GM18498 (cell line): ENCODE measurements around the gene SIX3.
A peak's percentile ranks its signal among the peaks of the same experiment; 100 is the strongest.

ENCODE experiments used
- ATAC-seq: cut with Tn5 transposase; IDR thresholded peaks from one replicate; pipeline ENCODE4 v1.9.1; 2021; ENCODE audit warnings: mild to moderate bottlenecking, moderate library complexity; ENCODE audit not compliant: unreplicated experiment

The SIX3 gene

DNA sequence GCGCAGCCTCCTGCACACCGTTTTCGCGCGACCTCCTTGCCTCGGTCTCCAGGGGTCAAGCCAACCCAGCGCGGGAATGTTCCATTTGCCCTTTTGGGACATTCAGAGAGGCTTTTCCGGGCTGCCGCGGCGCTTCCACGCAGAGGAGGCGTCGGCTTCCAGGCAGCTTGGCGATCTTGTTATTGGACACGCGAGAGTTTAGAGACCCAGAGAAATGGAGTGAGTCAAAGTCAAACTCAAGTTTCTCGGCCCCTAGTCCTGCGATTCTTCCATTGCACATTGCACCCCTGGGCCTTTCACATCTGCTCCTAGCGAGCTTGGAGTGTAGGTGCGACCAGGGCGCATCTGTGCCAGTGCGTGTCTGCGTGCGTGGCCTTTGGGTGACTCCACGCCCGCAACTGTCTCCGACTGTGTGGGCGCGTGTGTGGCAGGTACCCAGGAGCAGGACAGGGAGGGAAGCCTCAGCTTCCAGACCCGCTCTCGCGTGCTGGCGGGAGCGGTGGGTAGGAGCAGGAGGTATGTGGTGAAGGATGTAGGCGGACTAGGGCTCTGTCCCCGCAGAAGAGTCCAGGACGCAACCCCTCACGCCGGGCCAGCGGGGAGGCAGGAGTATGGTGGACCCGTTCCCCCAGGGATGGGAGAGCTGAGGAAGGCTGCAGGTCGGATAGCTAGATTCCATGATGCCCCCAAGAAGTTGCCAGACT, 13.5 kb downstream of the SIX3 start:
- ATAC-seq = peak; percentile 5

DNA sequence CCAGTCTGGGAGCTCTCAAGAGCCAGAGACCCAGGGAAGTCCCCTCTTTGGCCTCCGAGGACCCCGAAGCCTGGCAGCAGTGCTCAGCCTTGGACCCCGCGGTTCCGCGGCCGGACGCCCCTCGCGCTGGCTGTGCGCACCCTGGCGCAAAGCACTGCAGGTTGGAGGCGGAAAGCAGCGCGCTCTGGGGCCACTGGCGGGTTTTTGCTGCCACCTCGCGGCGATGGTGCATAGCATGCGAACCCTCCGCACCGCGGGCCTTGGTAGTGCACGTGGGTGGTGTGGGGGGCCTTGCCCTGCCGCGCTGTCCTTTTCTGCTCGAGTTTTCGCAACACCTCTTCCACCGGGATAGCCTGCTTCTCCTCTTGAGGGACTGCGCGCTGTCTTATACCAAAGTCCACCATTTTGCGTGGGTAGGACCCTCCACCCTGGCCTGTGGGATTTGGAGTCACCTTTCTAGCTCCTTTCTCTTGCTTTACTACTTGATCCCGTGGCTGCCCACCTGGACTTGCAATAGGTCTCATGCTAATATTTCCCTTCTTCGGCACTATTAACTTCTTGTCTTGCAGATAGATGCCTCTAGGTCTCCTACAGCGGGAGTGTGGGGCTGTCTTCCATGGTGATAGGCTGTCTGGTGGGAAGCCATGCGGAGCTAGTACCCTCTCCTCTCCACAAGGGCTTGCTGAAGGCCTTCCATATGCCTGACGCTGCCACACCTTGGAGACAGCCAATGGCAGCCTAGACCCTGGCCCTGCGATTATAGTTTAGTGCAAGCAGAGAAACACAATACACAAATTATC, 14.3 kb downstream of the SIX3 start:
- ATAC-seq = peak; percentile 64

DNA sequence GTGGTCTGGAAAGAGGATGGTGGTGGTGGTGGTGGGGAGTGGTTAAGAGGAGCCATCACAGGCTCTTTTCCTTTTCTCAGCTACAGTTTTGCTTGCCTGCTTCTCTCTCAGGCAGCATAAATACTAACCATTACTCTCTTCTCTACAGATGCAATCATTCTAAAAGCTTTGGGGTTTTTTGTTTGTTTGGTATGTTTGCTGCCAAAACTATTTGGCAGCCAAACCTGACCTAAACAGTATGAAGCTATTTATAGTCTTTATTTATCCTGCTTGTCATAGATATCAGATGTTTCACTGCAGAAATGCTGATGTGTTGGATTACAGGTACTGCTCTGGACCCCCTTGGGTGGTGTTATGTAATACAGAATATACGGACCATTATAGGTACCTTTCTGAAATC, 15.3 kb downstream of the SIX3 start:
- no peak for ATAC-seq

DNA sequence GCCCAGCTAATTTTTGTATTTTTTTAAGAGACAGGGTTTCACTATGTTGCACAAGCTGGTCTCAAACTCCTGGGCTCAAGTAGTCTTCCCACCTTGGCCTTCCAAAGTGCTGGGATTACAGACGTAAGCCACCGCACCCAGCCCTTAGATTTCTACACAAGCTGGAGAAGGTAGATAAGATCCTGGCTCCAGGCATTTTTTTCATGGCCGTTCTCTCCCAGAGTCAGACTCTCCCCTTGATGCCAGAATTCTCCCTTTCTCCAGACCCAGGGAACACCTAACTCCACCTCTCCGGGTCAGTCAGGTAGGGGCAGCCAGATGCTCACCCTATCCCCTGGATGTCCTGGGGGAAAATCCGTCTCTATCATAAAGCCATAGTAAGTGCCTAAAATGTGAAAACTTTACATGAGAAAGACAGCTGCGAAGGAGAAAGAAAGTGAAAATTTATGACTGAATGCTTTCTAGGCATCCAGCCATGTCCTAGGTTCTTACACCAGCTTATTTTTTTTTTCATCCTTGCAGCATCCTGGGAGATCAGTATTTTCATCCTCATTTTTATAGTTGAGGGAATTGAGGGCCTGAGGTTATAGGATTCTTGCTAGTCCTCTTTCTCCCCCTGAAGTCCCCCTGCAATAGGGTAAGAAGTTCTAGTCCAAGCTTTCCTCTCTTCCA, 16.3 kb downstream of the SIX3 start:
- ATAC-seq = no peak

DNA sequence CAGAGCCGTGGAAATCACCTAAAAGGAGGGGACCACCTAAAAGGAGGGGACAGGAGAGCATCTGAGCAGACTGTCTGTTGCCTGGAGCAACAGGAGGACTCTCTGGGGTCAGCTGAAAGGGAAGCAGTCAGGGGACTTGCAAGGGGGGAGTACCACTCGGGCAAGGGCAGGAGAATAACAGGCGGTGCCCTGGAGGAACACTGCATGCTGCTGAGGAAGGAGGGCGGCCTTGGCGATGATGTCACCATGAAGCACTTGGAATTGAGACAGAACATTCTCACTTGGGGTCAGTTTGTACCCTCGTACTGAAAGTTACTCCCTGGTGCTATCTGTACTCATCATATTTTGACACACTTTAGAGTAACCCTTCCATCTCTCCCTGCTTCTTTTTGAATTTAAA, 18.4 kb downstream of the SIX3 start:
- ATAC-seq = no peak

DNA sequence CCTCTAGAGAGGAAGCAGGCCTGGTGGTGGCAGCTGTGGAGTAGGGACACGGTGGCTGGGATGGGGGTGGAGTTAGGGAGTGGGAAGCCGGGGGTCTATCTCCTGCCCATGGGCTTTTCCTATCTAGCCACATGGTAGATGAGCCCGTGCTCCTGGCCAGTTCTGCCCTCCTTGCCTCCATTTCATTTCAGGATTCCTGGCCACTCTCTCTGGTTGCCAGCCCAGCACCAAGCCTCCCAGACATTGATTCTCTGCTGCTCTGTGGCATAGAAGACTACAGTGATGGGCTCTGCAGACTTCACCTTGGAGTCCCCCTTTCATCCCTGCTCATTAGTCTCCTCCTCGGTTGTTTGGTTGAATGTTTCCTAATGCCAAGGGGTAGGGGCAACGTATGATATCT, 19.4 kb downstream of the SIX3 start:
- no peak for ATAC-seq

DNA sequence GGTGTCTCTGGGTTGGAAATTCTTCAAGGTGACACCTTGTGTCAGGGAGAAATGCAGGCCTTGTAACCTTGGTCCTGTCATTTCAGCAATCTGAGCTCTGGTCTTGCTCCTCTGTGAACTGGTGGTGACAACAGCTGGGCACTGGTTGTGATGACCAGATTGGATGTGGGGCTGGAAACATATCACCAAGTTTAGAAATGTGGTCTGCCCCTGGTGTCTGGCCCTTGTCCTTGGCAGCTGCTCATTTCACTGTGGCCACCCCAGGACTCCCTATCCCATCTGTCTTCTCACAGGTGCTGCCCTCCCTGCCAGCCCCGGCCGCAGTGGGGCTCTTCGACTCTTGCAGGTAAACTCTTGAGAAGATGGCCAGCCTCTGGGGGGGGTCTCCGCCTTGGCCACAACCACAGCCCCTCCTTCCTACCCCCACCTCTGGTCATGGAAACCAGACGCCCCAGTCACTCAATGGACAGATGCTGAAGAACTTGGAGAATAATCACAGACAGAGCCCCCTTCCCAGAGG, 20.7 kb downstream of the SIX3 start:
- ATAC-seq = no peak

DNA sequence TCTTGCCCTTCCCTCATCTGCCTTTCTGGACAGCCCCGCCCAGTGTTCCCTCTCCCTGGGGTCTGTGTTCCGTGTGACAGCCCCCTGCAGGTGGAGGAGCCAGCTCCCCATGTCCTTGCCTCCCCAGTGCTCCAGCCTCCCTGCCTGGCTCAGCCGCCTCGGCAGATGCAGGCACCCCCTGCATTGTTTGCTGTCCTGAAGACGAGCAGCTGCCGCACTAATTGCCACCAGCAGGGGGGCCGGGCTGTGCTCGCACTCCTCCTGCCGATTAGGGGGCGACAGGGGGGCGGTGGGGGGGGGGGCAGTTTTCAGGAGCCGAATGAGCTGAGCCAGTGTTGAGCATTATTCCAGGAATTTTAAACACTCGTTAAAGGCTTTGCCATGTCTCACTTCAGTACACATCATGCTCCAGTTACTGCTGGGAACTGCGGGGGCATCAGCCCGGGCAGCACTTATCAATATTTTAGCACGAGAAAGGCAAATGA, 23.3 kb downstream of the SIX3 start:
- ATAC-seq = no peak

DNA sequence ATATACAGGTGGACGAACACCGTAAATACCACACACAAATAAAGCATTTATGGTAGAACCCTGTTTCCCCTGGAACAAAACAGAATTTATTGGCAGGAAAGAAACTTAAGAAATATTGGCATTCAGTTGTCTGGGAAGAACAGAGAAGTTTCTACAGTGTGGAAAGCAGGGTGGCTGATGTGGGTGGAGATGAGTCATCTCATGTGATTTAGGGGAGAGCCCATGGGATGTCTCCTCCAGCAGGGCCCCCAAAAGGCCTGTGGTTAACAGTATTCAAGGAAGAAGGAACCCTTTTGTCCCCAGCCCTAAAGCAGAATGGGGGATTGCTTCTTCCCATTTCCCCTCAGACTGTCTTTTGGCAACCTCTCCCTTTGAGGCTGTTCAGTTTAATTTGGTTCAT, 24.2 kb downstream of the SIX3 start:
- no peak for ATAC-seq

DNA sequence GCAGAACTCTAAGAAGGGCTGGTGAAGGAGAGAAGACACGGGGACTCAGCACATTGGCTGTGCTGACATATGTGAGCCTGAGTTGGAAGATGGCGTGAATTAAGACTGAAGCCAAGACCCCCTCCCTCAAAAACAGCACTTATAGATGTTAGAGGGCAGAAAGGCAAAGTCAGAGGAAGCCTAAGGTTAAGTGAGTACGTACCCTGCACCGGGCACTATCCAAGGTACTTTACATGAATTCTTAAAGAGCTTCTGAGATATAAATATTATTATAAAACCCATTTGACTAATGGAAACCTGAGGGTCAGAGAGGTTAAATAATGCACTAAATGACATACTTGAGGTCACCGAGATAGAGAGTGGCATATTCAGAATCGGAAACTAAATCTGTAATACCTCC, 25.6 kb downstream of the SIX3 start:
- no peak for ATAC-seq

DNA sequence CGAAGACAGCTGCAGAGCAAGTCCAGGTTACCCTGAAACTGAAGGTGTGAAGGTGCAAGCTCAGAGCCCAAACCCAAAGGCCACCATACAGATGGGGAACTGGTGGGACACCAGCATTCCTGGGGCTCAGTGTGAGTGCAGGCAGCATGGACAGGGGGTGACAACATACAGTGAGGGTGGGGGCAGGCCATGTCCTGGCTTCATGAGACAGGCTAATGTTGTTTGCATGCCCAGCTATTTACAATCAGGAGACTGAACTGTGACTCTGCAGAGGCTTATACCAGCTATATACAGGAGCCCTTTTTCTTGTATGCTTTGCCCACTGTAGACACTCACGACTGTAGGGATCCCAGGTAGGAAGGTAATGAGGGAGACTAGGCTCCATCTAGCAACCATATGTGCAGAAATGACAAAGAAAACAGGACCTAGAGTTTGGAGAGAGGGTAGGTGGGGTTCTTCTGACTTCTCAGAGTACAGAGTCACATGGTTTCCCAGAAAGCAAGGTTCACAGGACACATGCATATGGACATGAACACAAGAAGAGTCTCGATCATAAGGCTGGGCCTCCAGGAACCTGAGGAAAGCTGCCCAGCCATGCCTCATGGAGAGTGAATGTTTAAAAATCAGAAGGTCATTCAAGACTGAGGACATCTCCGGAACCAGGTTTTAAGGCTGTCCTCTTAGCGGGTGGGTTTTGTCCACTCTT, 26.4 kb downstream of the SIX3 start:
- ATAC-seq = no peak

DNA sequence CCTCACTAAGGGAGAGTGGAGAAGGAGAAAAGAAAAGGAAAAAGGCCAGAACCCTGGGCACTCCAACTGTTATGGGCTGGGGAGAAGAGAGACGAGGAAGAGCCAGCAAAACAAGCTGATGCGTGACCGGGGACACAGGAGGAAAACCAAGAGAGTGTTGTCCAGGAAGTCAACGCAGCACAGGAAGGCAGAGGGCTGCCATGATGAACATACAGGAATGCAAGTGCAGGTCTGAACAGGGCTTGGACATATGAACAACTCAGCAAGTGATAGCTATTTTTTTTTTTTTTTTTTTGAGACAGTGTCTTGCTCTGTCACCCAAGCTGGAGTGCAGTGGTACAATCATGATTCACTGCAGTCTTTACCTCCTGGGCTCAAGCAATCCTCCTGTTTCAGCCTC, 28.4 kb downstream of the SIX3 start:
- no peak for ATAC-seq

DNA sequence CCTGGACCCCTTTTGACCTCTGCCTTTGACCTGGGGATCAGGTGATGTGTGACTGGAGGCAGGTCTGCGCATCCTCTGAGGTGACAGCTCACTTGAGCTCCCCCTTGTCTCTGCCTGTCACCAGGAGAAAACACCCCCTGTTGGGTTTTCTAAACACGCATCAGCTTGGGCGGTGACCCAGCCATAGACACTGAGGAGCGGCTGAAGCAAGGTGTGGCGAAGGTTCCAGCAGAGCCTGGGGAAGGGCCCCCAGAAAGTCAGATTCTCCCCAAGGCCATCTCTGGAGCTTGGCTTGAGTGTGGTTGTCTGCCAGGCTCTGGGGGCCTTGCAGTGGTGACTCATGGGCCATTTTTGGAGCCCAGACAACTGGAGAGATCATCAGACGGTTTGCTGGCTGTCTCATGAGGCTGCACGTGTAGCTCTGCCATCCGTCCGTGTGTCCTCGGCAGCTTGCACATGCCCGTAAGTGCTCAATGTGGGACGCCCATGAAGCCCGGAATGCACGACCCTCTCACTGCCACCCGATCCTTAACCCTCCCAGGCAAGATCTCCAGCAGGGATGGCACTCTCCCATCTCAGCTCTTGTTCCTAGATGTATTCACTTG, 29.4 kb downstream of the SIX3 start:
- ATAC-seq = no peak

DNA sequence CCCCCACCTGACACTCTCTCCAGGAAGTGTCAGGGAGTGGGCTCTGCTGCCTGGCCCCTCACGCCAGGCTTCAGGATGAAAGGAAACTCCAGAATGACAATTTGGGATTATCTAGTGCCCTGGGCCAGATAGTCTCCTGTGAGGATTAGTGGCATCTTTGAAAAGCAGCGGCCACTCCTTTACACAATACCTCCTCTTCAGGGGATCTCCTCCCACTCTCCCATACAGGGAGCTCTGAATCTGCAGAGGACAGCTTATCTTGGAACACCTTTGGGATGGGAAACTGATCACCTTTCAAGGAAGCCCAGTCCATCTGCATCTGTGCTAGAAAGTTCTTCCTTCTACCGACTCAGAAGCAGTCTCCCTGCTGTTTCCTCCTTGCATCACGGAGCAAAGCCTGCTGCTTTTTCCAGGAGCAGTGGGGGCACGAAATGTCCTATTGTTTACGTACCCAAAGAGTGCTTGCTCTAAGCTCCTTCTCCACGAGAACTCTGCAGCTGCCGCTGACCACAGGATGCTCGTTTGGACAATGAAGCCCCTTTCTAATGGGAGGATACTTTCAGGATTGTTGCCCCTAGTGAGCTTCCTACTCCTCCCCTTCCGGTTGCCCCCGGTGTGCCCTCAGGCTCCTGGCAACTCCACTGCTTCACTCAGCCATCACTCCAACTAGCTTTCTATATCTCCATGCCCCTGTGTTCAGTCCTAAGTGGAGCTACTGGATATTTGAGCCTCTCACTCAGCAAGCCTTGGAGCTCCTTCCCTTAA, 31.5 kb downstream of the SIX3 start:
- no peak for ATAC-seq

DNA sequence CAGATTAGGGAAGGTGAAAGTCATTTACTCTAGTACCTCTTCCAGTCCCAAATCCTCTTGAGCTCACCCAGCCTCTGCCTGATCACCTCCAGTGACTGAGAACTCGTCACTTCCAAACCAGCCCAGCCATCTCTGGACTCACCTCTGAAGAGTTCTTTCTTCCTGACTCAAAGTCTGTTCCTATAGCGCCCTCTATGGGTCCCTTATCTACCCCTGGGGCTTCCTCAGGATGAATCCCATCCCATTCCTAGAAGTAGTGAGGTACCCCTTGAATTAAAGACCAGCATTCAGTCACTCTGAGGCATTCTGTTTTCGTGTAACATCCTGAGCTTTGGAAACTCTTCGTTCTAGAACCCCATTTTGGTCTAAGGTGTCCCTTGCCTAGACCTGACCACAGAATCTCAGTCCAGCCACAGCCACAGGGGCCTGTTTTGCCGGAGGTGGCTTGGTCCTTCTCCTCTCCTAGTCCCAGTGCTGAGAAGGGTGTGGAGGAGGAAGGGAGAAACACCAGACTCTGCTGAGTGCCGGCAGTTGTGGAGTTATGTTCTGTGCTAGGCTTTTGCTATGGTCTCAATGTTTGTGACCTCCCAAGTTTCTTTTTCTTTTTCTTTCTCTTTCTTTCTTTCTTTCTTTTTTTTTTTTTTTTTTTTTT, 32.7 kb downstream of the SIX3 start:
- ATAC-seq = no peak

DNA sequence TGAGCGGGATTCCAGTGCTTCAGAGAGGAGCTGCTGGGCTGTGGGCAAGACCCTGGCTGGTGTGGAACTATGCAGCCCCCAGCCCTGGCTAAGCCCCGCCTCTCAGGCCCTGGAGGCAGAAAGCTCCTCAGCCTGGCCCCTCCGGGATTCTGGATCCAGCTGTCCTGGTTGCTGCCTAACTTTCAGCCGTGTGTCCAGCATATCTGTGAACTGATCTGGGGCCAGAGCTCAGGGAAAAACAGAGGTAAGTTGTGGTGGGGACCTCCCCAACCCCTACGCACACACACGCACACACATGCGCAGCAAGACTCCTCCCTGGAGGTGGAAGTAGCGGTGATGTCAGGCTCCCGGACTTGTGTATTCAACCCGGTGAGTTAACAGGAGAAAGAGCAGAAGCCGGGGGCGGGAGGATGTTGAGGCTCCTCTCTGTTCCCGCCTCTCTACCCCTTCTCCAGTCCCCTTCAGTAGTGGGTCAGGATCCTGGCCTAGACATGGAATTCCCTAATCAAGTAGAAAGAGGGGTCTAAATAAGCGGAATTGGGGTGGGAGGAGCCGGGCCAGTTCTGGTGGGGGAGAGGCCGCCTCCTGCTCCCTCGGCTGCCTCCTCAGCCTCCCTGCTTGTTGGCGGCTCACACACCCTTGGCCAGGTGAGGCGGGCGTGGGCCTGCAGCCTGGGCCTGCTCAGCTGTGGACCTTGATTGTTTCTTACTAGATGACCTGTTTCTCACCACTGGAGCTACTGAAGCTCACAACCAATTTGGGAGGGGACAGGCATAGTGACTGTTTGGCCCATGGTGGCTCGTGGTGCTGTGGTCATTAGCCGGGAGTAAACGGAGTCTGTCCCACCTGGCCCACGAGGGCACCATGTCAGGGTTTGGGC, 34.3 kb downstream of the SIX3 start:
- no peak for ATAC-seq

DNA sequence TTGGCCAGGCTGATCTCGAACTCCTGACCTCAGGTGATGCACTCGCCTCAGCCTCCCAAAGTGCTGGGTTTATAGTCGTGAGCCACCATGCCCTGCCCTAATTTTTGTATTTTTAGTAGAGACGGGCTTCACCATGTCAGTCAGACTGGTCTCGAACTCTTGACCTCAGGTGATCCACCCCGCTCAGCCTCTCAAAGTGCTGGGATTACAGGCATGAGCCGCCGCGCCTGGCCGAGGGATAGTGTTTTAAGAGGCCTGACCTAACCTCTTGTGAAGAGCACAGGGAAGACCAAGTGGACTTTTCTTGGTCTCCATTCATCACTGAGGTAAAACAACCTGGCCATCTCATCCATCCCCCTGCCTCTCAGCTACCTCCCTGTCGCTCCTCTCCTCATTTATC, 38.1 kb downstream of the SIX3 start:
- ATAC-seq = no peak
